HepG2 (cell line): ENCODE data around the gene PLN. TPM values are rescaled to one million over a fixed set of nuclear protein-coding genes. Genes with fewer than 3 reads are reported as not detected.

Experiments used
- ATAC-seq: fragments of 200-7000 bp; cut with Tn5 transposase; 3 replicates; pipeline ENCODE4 v1.9.1; 2020; ENCODE audit warnings: mild to moderate bottlenecking, moderate library complexity
- BruUV-seq: library from RNA; stranded (reverse); fragments of 400-500 nt; replicated peaks from 2 replicates; lab custom pipeline; 2021; lab: Mats Ljungman, UMichigan
- CTCF ChIA-PET: fragments of 300-600 bp; formaldehyde crosslinking; extraction: SDS; loops from one replicate; lab custom pipeline; 2021; ENCODE audit warnings: low total read pairs, inconsistent platforms, low intra/inter-chr PET ratio; lab: Yijun Ruan, JAX
- POLR2A ChIA-PET: fragments of 350-600 bp; sonication (Branson Sonifier 250); formaldehyde crosslinking; loops from one replicate; lab custom pipeline; 2020; ENCODE audit warnings: antibody characterized with exemption, inconsistent platforms; lab: Yijun Ruan, JAX
- DNase-seq: peaks from one replicate; pipeline ENCODE4 v3.0.0-alpha.2; 2015; ENCODE audit warnings: low spot score
- FAIRE-seq: peaks from 3 replicates; lab custom pipeline; 2011; peaks lifted over from hg19 to GRCh38; lab: Jason Lieb, UNC
- H2AFZ ChIP-seq: one replicate; pipeline ENCODE4 v1.6.1; 2011; ENCODE audit warnings: low read length, inconsistent platforms
- H3K27ac ChIP-seq: fragments of 300-600 bp; 3 replicates; pipeline ENCODE4 v1.8.0; 2011; ENCODE audit warnings: mixed run types, mild to moderate bottlenecking, mixed read lengths, low read length, inconsistent platforms; ENCODE audit not compliant: insufficient read depth; ENCODE audit errors: extremely low read length
- H3K27me3 ChIP-seq, 2 experiments: fragments of 200-600 bp in 1 of 2; 2 replicates in 1 of 2; 3 replicates in 1 of 2; pipeline versions ENCODE4 v1.6.0 to v1.8.0; 2011; ENCODE audit warnings: low read length in 2 of 2, mild to moderate bottlenecking in 2 of 2, moderate library complexity in 2 of 2, inconsistent platforms in 1 of 2; ENCODE audit not compliant: insufficient read depth in 2 of 2, control insufficient read depth in 1 of 2
- H3K36me3 ChIP-seq, 2 experiments: fragments of 200-600 bp in 1 of 2; replicated peaks in 1 of 2; 2 replicates in 1 of 2; 3 replicates in 1 of 2; pipeline versions ENCODE4 v1.5.1 to v1.8.0; 2011; ENCODE audit warnings: low read length in 2 of 2, inconsistent platforms in 1 of 2; ENCODE audit not compliant: insufficient read depth in 2 of 2, control insufficient read depth in 1 of 2
- H3K4me1 ChIP-seq: 2 replicates; pipeline ENCODE4 v1.5.1; 2012; ENCODE audit warnings: low read length, inconsistent platforms; ENCODE audit not compliant: insufficient read depth
- H3K4me2 ChIP-seq: 2 replicates; pipeline ENCODE4 v1.6.0; 2011; ENCODE audit warnings: low read depth, low read length, inconsistent platforms
- H3K4me3 ChIP-seq, 3 experiments: fragments of 200-600 bp in 1 of 3; sonication (generic), shearing (Covaris generic) in 1 of 3; replicated peaks in 1 of 3; 2 replicates each; pipeline ENCODE4 v1.5.1; 2011 to 2016; ENCODE audit warnings: low read length in 3 of 3, inconsistent platforms in 2 of 3, low read depth in 2 of 3, mild to moderate bottlenecking in 2 of 3, control low read depth in 1 of 3, mixed read lengths in 1 of 3; ENCODE audit not compliant: insufficient read depth in 1 of 3
- H3K79me2 ChIP-seq: one replicate; pipeline ENCODE4 v1.6.1; 2011; ENCODE audit warnings: low read length, inconsistent platforms; ENCODE audit not compliant: insufficient read depth
- H3K9ac ChIP-seq: 2 replicates; pipeline ENCODE4 v1.6.0; 2011; ENCODE audit warnings: mild to moderate bottlenecking, low read depth, low read length, inconsistent platforms; ENCODE audit not compliant: insufficient read depth
- H3K9me3 ChIP-seq: 2 replicates; pipeline ENCODE4 v1.5.1; 2012; ENCODE audit warnings: mild to moderate bottlenecking, low read length
- H4K20me1 ChIP-seq: 2 replicates; pipeline ENCODE4 v1.6.0; 2011; ENCODE audit warnings: inconsistent platforms, mild to moderate bottlenecking, low read length, moderate library complexity; ENCODE audit not compliant: insufficient read depth
- ARNT ChIP-seq: fragments of 450-650 bp; IDR thresholded peaks from 2 replicates; pipeline ENCODE4 v1.6.1; 2017
- BCL3 ChIP-seq: sonication (generic); formaldehyde crosslinking; IDR thresholded peaks from 2 replicates; pipeline ENCODE4 v1.5.1; 2020; ENCODE audit warnings: mild to moderate bottlenecking, missing genetic modification reagents, moderate library complexity
- CEBPB ChIP-seq: IDR thresholded peaks from 2 replicates; pipeline ENCODE4 v1.6.1; 2011; ENCODE audit warnings: low read depth, low read length, improper control_type of control experiment, borderline replicate concordance
- JUNB ChIP-seq: sonication (generic); formaldehyde crosslinking; IDR thresholded peaks from 2 replicates; pipeline ENCODE4 v1.8.0; 2022; ENCODE audit warnings: missing genetic modification reagents, mild to moderate bottlenecking, borderline replicate concordance
- KLF12 ChIP-seq: sonication (generic); formaldehyde crosslinking; IDR thresholded peaks from 2 replicates; pipeline ENCODE4 v1.4.0; 2020; ENCODE audit warnings: missing genetic modification reagents, borderline replicate concordance
- MBD4 ChIP-seq: IDR thresholded peaks from 2 replicates; pipeline ENCODE4 v1.6.1; 2012; ENCODE audit warnings: low read length, inconsistent platforms, borderline replicate concordance
- MED13 ChIP-seq: sonication (generic); formaldehyde crosslinking; IDR thresholded peaks from 2 replicates; pipeline ENCODE4 v1.5.0; 2020; ENCODE audit warnings: missing genetic modification reagents
- MIER3 ChIP-seq: IDR thresholded peaks from 2 replicates; pipeline ENCODE4 v1.6.1; 2016; ENCODE audit warnings: missing compliant biosample characterization, borderline replicate concordance
- PAF1 ChIP-seq: IDR thresholded peaks from 2 replicates; pipeline ENCODE4 v1.6.1; 2016; ENCODE audit warnings: missing genetic modification reagents, missing compliant biosample characterization
- RAD21 ChIP-seq: fragments of 450-650 bp; formaldehyde crosslinking; IDR thresholded peaks from 2 replicates; pipeline ENCODE4 v1.5.0; 2020; ENCODE audit warnings: mild to moderate bottlenecking
- RBM39 ChIP-seq: fragments of 200-400 bp; formaldehyde crosslinking; IDR thresholded peaks from one replicate; pipeline ENCODE4 v1.6.1; 2018; ENCODE audit warnings: antibody characterized with exemption, mild to moderate bottlenecking, low read depth, low read length; ENCODE audit not compliant: poor library complexity, severe bottlenecking
- SYNCRIP ChIP-seq: fragments of 200-400 bp; formaldehyde crosslinking; IDR thresholded peaks from 2 replicates; pipeline ENCODE4 v1.6.1; 2018; ENCODE audit warnings: mild to moderate bottlenecking, low read depth, low read length; ENCODE audit not compliant: insufficient read depth
- ZBTB21 ChIP-seq: sonication (generic); formaldehyde crosslinking; IDR thresholded peaks from 2 replicates; pipeline ENCODE4 v1.4.0; 2020; ENCODE audit warnings: missing genetic modification reagents
- ZMAT5 ChIP-seq: sonication (generic); formaldehyde crosslinking; IDR thresholded peaks from 2 replicates; pipeline ENCODE4 v1.5.0; 2020; ENCODE audit warnings: mild to moderate bottlenecking, low read depth, missing genetic modification reagents, borderline replicate concordance
- ZMYM2 ChIP-seq: sonication (generic); formaldehyde crosslinking; IDR thresholded peaks from 2 replicates; pipeline ENCODE4 v1.8.0; 2022; ENCODE audit warnings: mild to moderate bottlenecking, missing genetic modification reagents
- ZNF180 ChIP-seq: sonication (generic); formaldehyde crosslinking; IDR thresholded peaks from 2 replicates; pipeline ENCODE4 v1.4.0; 2020; ENCODE audit warnings: low read depth, missing genetic modification reagents, borderline replicate concordance
- ZNF354B ChIP-seq: sonication (generic); formaldehyde crosslinking; IDR thresholded peaks from 2 replicates; pipeline ENCODE4 v1.8.0; 2022; ENCODE audit warnings: mild to moderate bottlenecking, missing genetic modification reagents
- ZNF460 ChIP-seq: sonication (generic); formaldehyde crosslinking; IDR thresholded peaks from 2 replicates; pipeline ENCODE4 v1.5.1; 2020; ENCODE audit warnings: missing genetic modification reagents, mild to moderate bottlenecking, borderline replicate concordance
- ZNF558 ChIP-seq: sonication (generic); formaldehyde crosslinking; IDR thresholded peaks from 2 replicates; pipeline ENCODE4 v1.9.0; 2022; ENCODE audit warnings: mild to moderate bottlenecking, missing genetic modification reagents, borderline replicate concordance
- ZNF749 ChIP-seq: sonication (generic); formaldehyde crosslinking; IDR thresholded peaks from 2 replicates; pipeline ENCODE4 v1.8.0; 2022; ENCODE audit warnings: mild to moderate bottlenecking, missing genetic modification reagents, moderate library complexity, borderline replicate concordance
- WGBS: methylation state at CpG from one replicate; pipeline ENCODE4 v1.1.6; 2017; ENCODE audit warnings: low lambda C conversion rate; 5-methylcytosine and 5-hydroxymethylcytosine counted together
- in situ Hi-C: cut with HindIII; loops from 2 replicates; pipeline ENCODE4 v1.10.0; 2017; ENCODE audit warnings: low pct_unique_long_range_greater_than_20kb; ENCODE audit not compliant: extremely low pct_ligation_motif_present
- intact Hi-C: fragments of 100-400 bp; cut with micrococcal nuclease; formaldehyde crosslinking; loops from one replicate; pipeline ENCODE4 v1.10.0; 2022; ENCODE audit not compliant: unreplicated experiment
- polyA plus RNA-seq, 8 experiments: library from polyadenylated mRNA; depleted of rRNA in 3 of 8; stranded (reverse) in 7 of 8; unstranded in 1 of 8; fragments of >200 nt; fragmentation: Illumina TruSeq in 4 of 8; extraction: Trizol in 4 of 8; gene quantifications; 2 replicates each; pipeline versions ENCODE4 v1.2.1 to v1.2.3, GENCODE V29; 2011 to 2016; ENCODE audit warnings: low read depth in 4 of 8, missing spikeins in 1 of 8, mixed read lengths in 1 of 8; ENCODE audit not compliant: insufficient read depth in 1 of 8
- total RNA-seq, 5 experiments: library from RNA; depleted of rRNA; stranded (reverse); fragments of >200 nt; fragmentation: Illumina TruSeq; extraction: Trizol; gene quantifications; 2 replicates each; pipeline ENCODE4 v1.2.3, GENCODE V29; 2016; ENCODE audit warnings: low read depth in 1 of 5
- TF ChIP-seq, protein P1 (sequence below): sonication (generic); formaldehyde crosslinking; IDR thresholded peaks from 2 replicates; pipeline ENCODE4 v1.5.0; 2020; ENCODE audit warnings: missing genetic modification reagents
- TF ChIP-seq, protein P2 (sequence below): sonication (generic); formaldehyde crosslinking; IDR thresholded peaks from 2 replicates; pipeline ENCODE4 v1.5.0; 2020; ENCODE audit warnings: mild to moderate bottlenecking, missing genetic modification reagents, borderline replicate concordance

Gene PLN
- total and polyA plus RNA-seq, 2 of the 13 experiments (the other 11 are each of a cell fraction or from before 2014, with no cell fraction given) = not detected

- TF ChIP-seq, protein P1, sequence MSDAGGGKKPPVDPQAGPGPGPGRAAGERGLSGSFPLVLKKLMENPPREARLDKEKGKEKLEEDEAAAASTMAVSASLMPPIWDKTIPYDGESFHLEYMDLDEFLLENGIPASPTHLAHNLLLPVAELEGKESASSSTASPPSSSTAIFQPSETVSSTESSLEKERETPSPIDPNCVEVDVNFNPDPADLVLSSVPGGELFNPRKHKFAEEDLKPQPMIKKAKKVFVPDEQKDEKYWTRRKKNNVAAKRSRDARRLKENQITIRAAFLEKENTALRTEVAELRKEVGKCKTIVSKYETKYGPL = no peak
- TF ChIP-seq ZNF180 (CRISPR knock-in tag) (no peak), ZNF460 (CRISPR knock-in tag) (no peak), ZMAT5 (CRISPR knock-in tag) (no peak), ZNF558 (CRISPR knock-in tag) (no peak), CEBPB (no peak), JUNB (CRISPR knock-in tag) (no peak), MBD4 (no peak)
- TF ChIP-seq, protein P2, sequence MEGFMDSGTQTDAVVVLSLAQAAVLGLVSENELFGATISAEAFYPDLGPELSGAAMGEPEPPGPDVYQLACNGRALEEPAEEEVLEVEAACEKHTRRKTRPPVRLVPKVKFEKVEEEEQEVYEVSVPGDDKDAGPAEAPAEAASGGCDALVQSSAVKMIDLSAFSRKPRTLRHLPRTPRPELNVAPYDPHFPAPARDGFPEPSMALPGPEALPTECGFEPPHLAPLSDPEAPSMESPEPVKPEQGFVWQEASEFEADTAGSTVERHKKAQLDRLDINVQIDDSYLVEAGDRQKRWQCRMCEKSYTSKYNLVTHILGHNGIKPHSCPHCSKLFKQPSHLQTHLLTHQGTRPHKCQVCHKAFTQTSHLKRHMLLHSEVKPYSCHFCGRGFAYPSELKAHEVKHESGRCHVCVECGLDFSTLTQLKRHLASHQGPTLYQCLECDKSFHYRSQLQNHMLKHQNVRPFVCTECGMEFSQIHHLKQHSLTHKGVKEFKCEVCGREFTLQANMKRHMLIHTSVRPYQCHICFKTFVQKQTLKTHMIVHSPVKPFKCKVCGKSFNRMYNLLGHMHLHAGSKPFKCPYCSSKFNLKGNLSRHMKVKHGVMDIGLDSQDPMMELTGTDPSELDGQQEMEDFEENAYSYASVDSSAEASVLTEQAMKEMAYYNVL = no peak
Measured at GRCh38 chr6:118602300-118602699, 54.2 kb downstream of the PLN start (continued).

DNA sequence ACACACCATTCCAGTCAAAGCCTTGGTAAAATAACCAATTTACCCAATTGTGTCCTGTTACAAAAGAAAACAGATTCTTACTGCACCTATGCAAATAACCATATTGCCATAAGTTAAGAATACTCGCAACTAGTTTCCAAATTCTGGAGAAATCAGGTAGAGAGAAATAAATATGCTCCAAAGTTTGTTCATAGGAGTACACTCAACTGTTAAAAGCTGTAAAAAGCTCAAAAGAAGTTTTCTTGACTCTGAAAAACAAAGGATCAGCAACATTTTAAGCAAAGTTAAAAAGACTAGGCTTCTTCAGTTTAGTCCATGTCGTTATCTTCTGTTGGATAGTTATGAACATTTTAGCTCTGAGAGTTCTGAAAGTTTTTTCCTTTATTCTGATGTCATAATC, 55.3 kb downstream of the PLN start:
- 37% methylated on average over 2 of the region's 2 CpGs for WGBS
- DNase-seq = no peak
- H2AFZ ChIP-seq = no peak overlapping the region
- H3K9ac ChIP-seq = no peak overlapping the region
- no peaks in the 10 kb centered on the region for H3K79me2 ChIP-seq
- H3K4me1 ChIP-seq = no peaks in the 10 kb centered on the region
- H3K4me2 ChIP-seq = no peak overlapping the region
- no peak for FAIRE-seq
- intact Hi-C loops = no loop called here
- ChIA-PET CTCF (no interaction called here), POLR2A (no interaction called here)
- no peak for ATAC-seq
- H3K4me3 ChIP-seq = no peak overlapping the region
- in situ Hi-C loops = no loop called here
- no peak overlapping the region for H3K27ac ChIP-seq
- H3K36me3 ChIP-seq = no peaks in the 10 kb centered on the region
- no peaks in the 10 kb centered on the region for H4K20me1 ChIP-seq
- no TSS peak for BruUV-seq
- 0 out of 2 replicates have a peak, but pooled peaks cover 4% of the 10 kb centered on the region for H3K9me3 ChIP-seq
- H3K27me3 ChIP-seq = 0 out of 5 replicates have a peak, but pooled peaks cover 0 to 7% of the 10 kb centered on the region in 2 experiments
- no peak for TF ChIP-seq RAD21 (CRISPR knock-in tag)
- TF ChIP-seq MIER3 (CRISPR knock-in tag) = no peak
- no peak for TF ChIP-seq MED13 (CRISPR knock-in tag)
- no peak for TF ChIP-seq SYNCRIP
- TF ChIP-seq ARNT = no peak
- no peak for TF ChIP-seq RBM39
- TF ChIP-seq ZNF749 (CRISPR knock-in tag) = no peak
- TF ChIP-seq ZMYM2 (CRISPR knock-in tag) = no peak
- TF ChIP-seq PAF1 (CRISPR knock-in tag) = no peak
- TF ChIP-seq ZNF354B (CRISPR knock-in tag) = no peak
- no peak for TF ChIP-seq KLF12
- TF ChIP-seq ZBTB21 (CRISPR knock-in tag) = no peak
- no peak for TF ChIP-seq BCL3
